Measurements from ENCODE around the gene KRT79.

KRT79 gene

GRCh38 chr12:52867642-52868041 is 33.5 kb upstream of the KRT79 start:
- FAIRE-seq (no peak), DNase-seq (ENCODE audit: insufficient read length, low spot score) (no peak)
- TF ChIP-seq CTCF (IDR thresholded peaks at IDR 0.05; ENCODE audit: insufficient read depth, missing control alignments) = no peak

GRCh38 chr12:52867152-52867551 is 33.0 kb upstream of the KRT79 start:
- DNase-seq (ENCODE audit: insufficient read length, low spot score) (no peak), FAIRE-seq (no peak)
- TF ChIP-seq CTCF (IDR thresholded peaks at IDR 0.05; ENCODE audit: insufficient read depth, missing control alignments) = no peak

- DNase-seq (ENCODE audit: insufficient read length, low spot score) (no peak), FAIRE-seq (no peak)
- peak; percentile 76 for TF ChIP-seq CTCF (IDR thresholded peaks at IDR 0.05; ENCODE audit: insufficient read depth, missing control alignments)
Observed at GRCh38 chr12:52865090-52865944, 31.2 kb upstream of the KRT79 start.

GRCh38 chr12:52862023-52862422 is 27.9 kb upstream of the KRT79 start:
- no peak for DNase-seq (ENCODE audit: insufficient read length, low spot score)

GRCh38 chr12:52861511-52861910 is 27.4 kb upstream of the KRT79 start:
- no peak for TF ChIP-seq CTCF (IDR thresholded peaks at IDR 0.05; ENCODE audit: insufficient read depth, missing control alignments)
- FAIRE-seq = no peak

More at GRCh38 chr12:52862023-52862422, 27.9 kb upstream of the KRT79 start:
- TF ChIP-seq CTCF (IDR thresholded peaks at IDR 0.05; ENCODE audit: insufficient read depth, missing control alignments) = no peak
- FAIRE-seq = no peak

GRCh38 chr12:52860102-52860823 is 26.2 kb upstream of the KRT79 start:
- FAIRE-seq (no peak), DNase-seq (ENCODE audit: insufficient read length, low spot score) (no peak)
- no peak for TF ChIP-seq CTCF (IDR thresholded peaks at IDR 0.05; ENCODE audit: insufficient read depth, missing control alignments)

More at GRCh38 chr12:52861511-52861910, 27.4 kb upstream of the KRT79 start:
- DNase-seq (ENCODE audit: insufficient read length, low spot score) = no peak
